Right lobe of liver (tissue), 6 donors: ENCODE measurements around the gene LHFPL5. TPM values are rescaled to one million over a fixed set of nuclear protein-coding genes. Genes with fewer than 3 reads are reported as not detected.

ENCODE experiments used
- ATAC-seq, 4 donors: fragments of 200-7000 bp; cut with Tn5 transposase; one replicate each; pipeline ENCODE4 v1.9.1; 2020; ENCODE audit warnings: mild to moderate bottlenecking in 4 of 4, moderate library complexity in 4 of 4
- DNase-seq, 3 donors: peaks; one replicate each; pipeline ENCODE4 v3.0.0-alpha.2; 2020
- H3K27ac ChIP-seq, 3 donors: fragments of 200-600 bp; one replicate each; pipeline ENCODE4 v1.8.0; 2022
- H3K27me3 ChIP-seq, 2 donors: fragments of 200-600 bp; one replicate each; pipeline ENCODE4 v1.8.0; 2022
- H3K36me3 ChIP-seq, 4 donors: fragments of 200-600 bp; sonication (generic) in 1 of 4; one replicate each; pipeline versions ENCODE4 v1.5.1 to v1.8.0; 2017 to 2022; ENCODE audit warnings: control low read depth in 1 of 4
- H3K4me1 ChIP-seq, 4 donors: fragments of 200-600 bp; sonication (generic) in 1 of 4; one replicate each; pipeline versions ENCODE4 v1.5.1 to v1.8.0; 2017 to 2022; ENCODE audit warnings: control low read depth in 1 of 4
- H3K4me3 ChIP-seq, 3 donors: fragments of 200-600 bp; one replicate each; pipeline ENCODE4 v1.8.0; 2022
- H3K9me3 ChIP-seq, 4 donors: fragments of 200-600 bp; sonication (generic) in 1 of 4; one replicate each; pipeline versions ENCODE4 v1.5.1 to v1.8.0; 2017 to 2022; ENCODE audit warnings: control low read depth in 1 of 4
- POLR2A ChIP-seq: fragments of 450-650 bp; IDR thresholded peaks from one replicate; pipeline ENCODE4 v1.6.1; 2017; ENCODE audit warnings: antibody characterized with exemption, mild to moderate bottlenecking
- WGBS: methylation state at CpG from one replicate; pipeline ENCODE4 v1.1.6; 2018; ENCODE audit warnings: low coverage, low lambda C conversion rate; ENCODE audit not compliant: insufficient coverage; ENCODE audit errors: missing lambda C conversion rate; 5-methylcytosine and 5-hydroxymethylcytosine counted together
- intact Hi-C, 2 donors: fragments of 100-400 bp; cut with DNase I; formaldehyde crosslinking; loops; one replicate each; pipeline versions ENCODE4 v1.11.2 to v1.14.1; 2022
- total RNA-seq, 6 experiments: library from RNA; depleted of rRNA in 2 of 6; stranded (reverse); fragments of >200 nt in 2 of 6; fragmentation: NEBNext Ultra II Directional in 3 of 6; extraction: Animal tissue kit (Norgen Biotek cat#: 25700) in 3 of 6; gene quantifications; one replicate each; pipeline versions ENCODE4 v1.1.0 to v1.2.4, GENCODE V29; 2016 to 2023
- TF ChIP-seq, protein P1 (sequence below), 4 donors: fragments of 200-600 bp in 3 of 4; fragments of 450-650 bp in 1 of 4; IDR thresholded peaks; one replicate each; pipeline versions ENCODE4 v1.5.1 to v1.8.0; 2016 to 2022; ENCODE audit warnings: antibody characterized with exemption in 4 of 4, mild to moderate bottlenecking in 2 of 4
- donor health status: DM: no; HTN: yes; CAD: no.
- donor health status: DM: no; HTN: no; CAD: no.
- donor health status: DM: no; HTN: no; CAD: no.
- donor health status: DM: no; HTN: yes; CAD: no.
- donor health status: DM: no; HTN: yes; CAD: no.

Gene LHFPL5
- total RNA-seq, 6 experiments from 2014 or later = not detected

DNA sequence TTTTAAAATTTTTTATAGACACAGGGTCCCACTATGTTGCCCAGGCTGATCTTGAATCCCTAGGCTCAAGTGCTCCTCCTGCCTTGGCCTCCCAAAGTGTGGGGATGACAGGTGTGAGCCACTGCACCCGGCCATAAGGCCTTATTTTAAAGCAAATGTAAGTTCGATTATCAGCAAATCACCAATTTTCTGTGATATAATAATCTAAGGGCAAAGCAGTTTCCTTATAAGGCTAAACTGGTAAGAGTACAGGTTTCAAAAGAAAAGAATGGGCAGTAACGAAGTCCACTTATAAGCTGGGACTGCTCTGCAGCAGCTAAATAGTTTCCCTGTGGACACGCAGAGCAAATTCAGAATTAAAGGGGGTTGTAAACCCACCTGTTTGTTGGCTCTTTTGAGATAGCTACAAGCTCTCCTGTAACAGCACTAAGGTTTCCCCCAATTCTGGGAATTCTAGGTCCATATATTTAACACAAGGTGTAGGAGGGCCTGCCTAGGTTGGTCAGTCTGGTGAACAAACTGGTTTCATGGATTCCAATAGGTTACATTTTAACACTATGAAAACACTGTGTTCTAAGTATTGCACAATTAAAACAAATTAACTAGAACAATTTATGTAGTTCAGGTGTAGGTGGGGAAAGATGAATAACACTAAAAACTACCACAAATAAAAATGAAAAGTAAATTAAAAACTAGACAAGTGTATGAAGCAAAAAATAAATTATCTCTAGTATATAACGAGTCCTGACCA lies 26.3 kb downstream of the LHFPL5 start:
- peak overlapping the region; percentile 53 to 97 (median 83) for H3K27ac ChIP-seq
- intact Hi-C loops = no loop called here

DNA sequence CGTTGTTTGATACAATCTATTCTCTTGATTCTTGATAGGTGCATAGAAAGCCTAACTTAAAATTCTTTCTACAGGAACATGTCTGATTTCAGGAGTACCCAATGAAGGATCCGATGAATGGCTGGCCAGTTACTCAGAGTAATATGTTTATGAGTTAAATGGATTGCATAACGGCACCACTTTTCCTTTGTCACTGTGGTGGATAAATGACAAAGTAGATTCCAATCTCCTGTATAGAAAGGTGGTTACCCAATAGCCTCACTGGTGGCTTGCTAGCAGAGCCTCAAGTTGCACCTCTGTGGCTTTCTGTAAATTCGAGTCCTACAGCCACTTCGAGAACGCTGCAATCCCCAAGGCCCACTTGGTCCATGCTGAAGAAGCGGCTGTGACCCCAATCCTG lies 28.4 kb downstream of the LHFPL5 start:
- Histone ChIP-seq H3K4me1 (peaks cover 0 to 24% (median 3%) of the 10 kb centered on the region in 4 donors), H3K9me3 (no peaks in the 10 kb centered on the region), H3K4me3 (no peak overlapping the region), H3K27me3 (no peaks in the 10 kb centered on the region), H3K27ac (peak overlapping the region in 1 of 3 donors; percentile 83), H3K36me3 (peaks cover 0 to 3% (median 0%) of the 10 kb centered on the region in 4 donors)
- DNase-seq (no peak), ATAC-seq (peak in 1 of 4 donors; percentile 7)
- 69% methylated on average over 7 of the region's 7 CpGs for WGBS
- intact Hi-C loops = no loop called here
- TF ChIP-seq, protein P1, sequence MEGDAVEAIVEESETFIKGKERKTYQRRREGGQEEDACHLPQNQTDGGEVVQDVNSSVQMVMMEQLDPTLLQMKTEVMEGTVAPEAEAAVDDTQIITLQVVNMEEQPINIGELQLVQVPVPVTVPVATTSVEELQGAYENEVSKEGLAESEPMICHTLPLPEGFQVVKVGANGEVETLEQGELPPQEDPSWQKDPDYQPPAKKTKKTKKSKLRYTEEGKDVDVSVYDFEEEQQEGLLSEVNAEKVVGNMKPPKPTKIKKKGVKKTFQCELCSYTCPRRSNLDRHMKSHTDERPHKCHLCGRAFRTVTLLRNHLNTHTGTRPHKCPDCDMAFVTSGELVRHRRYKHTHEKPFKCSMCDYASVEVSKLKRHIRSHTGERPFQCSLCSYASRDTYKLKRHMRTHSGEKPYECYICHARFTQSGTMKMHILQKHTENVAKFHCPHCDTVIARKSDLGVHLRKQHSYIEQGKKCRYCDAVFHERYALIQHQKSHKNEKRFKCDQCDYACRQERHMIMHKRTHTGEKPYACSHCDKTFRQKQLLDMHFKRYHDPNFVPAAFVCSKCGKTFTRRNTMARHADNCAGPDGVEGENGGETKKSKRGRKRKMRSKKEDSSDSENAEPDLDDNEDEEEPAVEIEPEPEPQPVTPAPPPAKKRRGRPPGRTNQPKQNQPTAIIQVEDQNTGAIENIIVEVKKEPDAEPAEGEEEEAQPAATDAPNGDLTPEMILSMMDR (IDR thresholded peaks at IDR 0.05) = no peak
- no peak for TF ChIP-seq POLR2A

More for the DNA sequence above, 26.3 kb downstream of the LHFPL5 start:
- no peak for DNase-seq
- TF ChIP-seq POLR2A = peak; percentile 33
- TF ChIP-seq, protein P1 (IDR thresholded peaks at IDR 0.05) = no peak
- H3K27me3 ChIP-seq = no peaks in the 10 kb centered on the region
- peak; percentile 89 to 94 (median 92) for ATAC-seq
- H3K4me3 ChIP-seq = no peak overlapping the region
- H3K36me3 ChIP-seq = peaks cover 0 to 1% (median 0%) of the 10 kb centered on the region in 4 donors
- WGBS = 44% methylated on average over 5 of the region's 5 CpGs
- H3K4me1 ChIP-seq = peaks cover 0 to 24% (median 3%) of the 10 kb centered on the region in 4 donors
- H3K9me3 ChIP-seq = no peaks in the 10 kb centered on the region

DNA sequence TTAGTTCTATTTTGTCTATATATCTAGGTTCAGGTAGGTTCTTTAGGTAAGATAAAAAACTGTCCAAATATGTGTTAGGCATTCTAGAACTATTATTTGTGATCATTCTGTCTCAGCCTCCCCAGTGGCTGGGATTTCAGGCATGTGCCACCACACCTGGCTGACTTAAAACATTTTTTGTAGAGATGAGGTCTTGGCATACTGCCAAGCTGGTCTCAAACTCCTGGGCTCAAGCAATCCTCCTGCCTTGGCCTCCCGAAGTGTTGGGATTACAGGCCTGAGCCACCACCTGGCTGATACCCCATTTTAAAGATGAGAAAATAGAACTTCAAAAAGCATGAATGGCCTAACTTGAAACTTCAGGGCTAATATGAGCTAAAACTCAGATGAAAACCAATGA lies 33.9 kb downstream of the LHFPL5 start:
- TF ChIP-seq, protein P1 (IDR thresholded peaks at IDR 0.05) = no peak
- TF ChIP-seq POLR2A = no peak
- H3K27ac ChIP-seq = no peak overlapping the region
- H3K9me3 ChIP-seq = no peaks in the 10 kb centered on the region
- no peak for DNase-seq
- no peak for ATAC-seq
- intact Hi-C loops = no loop called here
- WGBS = no CpG with 5 or more reads among the region's 1 CpG
- no peaks in the 10 kb centered on the region for H3K4me1 ChIP-seq
- H3K36me3 ChIP-seq = peaks cover 0 to 8% (median 1%) of the 10 kb centered on the region in 4 donors
- H3K4me3 ChIP-seq = no peak overlapping the region
- no peaks in the 10 kb centered on the region for H3K27me3 ChIP-seq

DNA sequence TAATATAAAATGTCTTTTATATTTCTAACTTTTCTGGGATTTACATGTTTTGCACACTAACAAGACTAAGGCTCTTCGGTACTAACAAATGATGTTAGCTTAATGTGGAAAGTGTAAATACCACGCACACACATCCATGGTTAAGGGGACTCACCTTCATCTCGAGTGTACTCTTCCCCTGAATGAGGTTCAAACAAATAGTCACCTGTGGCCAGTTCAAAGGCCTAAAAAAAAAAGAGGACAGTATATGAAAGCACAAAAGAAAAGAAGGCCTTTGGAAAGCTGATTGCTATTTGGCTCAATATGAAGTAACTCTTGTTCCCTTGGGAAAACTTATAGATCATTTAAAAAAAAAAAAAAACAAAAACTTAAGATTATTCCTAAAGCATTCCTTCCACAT lies 37.2 kb downstream of the LHFPL5 start:
- intact Hi-C loops = no loop called here
- TF ChIP-seq, protein P1 (IDR thresholded peaks at IDR 0.05) = no peak
- TF ChIP-seq POLR2A = no peak
- DNase-seq (no peak), ATAC-seq (no peak)
- no peaks in the 10 kb centered on the region for H3K27me3 ChIP-seq
- no peak overlapping the region for H3K27ac ChIP-seq
- no peak overlapping the region for H3K4me3 ChIP-seq
- no peaks in the 10 kb centered on the region for H3K4me1 ChIP-seq
- no peaks in the 10 kb centered on the region for H3K9me3 ChIP-seq
- peaks cover 0 to 5% (median 1%) of the 10 kb centered on the region in 4 donors for H3K36me3 ChIP-seq
- 78% methylated on average over 3 of the region's 3 CpGs for WGBS
